ENCODE measurements around the gene OTUD4.

The OTUD4 gene

DNA sequence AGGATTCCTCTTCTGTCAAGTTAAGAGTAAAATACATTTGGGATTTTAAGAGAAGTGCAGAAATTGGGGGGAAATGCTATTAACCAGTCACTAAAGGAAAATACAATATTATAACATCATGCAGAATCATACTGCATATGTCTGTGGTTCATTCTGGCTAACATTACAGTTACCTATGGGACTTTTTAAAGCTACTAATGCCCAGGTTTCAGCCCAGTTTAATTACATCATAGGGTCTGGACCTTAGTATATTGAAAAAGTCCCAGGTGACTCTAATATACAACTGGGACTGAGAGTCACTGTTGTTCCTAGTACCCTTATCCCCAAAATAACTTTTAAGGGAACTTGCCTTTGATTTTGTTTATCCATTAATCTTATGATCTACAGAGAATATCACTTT lies 72.3 kb downstream of the OTUD4 start:
- DNase-seq, result no peak

DNA sequence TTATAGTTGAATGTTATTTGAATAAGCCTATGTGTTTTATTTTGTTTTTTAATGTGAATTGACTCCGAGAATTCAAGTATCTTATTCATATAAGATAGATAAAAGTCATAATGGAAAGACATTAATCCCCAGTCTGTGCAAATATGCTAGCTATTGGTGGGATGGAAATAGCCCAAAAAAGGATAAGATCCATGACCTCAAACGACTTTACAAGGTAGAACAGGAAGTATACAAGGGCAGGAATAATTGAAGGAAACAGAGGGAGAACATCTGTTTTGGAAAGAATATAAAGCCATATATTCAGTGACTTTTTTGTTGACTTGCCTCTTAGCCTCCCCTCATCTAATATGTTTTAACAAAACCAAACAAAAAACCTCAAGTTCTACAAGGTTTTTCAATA lies 73.3 kb downstream of the OTUD4 start:
- no peak for DNase-seq

DNA sequence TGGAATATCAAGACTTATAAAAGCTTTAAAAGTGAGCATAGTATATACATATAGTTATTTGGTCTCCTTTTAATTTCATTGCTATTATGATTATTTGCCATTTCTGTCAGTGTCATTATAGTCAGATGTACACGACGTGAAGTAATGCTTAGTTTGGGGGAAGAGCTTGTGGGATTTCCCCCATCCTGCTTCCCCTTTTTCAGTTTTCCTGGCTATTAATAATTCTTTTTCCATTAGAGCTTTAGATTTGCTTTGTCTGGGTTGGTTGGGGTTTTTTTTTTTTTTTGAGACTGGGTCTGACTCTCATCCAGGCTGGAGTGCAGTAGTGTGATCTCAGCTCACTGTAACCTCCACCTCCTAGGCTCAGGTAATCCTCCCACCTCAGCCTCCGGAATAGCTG lies 76.9 kb downstream of the OTUD4 start:
- no peak for DNase-seq

DNA sequence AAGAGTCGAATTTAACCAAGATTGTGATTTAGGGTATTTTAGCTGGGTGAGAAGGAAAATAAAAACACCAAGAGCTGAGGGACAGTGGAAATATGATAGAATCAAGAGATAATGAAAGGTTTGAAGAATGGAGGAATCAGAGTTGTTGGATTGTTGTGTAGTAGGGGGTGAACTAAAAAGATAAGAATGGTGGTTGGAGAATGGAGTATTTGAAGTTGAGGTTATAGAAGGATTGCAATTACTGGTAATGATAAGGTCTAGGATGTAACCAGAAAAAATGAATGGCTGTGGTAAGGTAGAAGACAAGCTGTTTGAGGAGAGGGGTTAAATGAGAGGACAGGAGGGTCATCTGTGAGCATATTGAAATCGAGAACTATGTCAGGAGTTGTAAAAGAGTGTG lies 77.8 kb downstream of the OTUD4 start:
- DNase-seq, result no peak

DNA sequence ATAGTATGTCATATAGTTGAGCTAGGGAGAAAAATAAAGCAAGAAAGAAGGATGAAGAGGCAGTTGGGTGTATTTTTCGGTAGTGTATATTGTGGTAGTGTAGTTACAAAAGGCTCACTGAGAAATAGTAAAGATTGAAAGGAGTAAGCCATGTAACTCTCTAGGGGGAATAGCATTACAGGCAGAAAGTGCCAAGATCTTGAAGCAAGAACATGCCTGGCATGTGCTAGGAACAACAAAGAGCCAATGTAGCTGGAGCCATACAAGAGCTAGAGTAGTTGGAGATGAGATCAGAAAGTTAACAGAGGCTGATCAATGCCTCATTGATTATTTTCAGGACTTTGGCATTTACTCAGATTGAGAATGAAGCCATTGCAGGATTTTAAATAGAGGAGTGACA lies 79.3 kb downstream of the OTUD4 start:
- DNase-seq, result no peak

DNA sequence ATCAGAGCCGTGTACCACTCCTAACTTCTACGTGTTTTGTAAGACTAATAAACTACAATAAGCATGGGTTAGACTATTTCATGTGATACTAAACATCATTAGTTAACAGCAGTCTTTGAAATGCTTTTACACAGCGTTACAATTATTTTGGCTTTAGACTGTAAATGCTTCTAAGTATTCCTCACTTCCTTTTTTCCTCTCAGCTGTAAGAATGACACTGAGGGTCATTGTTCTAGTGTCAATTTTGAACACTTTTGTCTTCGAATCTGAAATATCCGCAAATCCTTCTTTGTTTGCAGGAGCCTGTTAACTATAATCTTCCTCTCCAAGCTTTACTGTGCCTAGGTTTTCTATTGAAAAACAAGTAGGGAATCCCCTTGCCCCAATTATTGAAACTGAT lies 80.7 kb downstream of the OTUD4 start:
- DNase-seq, result peak; percentile 10

DNA sequence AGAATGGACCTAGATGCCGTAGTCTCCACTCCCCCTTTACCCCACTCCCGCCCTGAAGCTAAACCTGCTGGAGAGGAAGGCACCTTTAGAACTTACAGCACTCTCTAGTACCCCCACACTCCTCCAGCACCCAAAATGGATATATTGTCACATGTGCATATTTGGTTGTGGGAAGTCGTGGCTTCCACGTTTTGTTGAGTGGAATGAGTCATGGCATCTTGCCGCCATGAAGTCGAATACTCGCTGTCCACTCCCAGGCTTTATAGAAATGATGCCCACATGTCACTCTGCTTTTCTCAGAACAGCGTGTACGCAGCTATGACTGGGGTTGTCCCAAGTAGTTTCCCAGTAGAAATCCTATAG lies 81.7 kb downstream of the OTUD4 start:
- peak; percentile 59 for DNase-seq

DNA sequence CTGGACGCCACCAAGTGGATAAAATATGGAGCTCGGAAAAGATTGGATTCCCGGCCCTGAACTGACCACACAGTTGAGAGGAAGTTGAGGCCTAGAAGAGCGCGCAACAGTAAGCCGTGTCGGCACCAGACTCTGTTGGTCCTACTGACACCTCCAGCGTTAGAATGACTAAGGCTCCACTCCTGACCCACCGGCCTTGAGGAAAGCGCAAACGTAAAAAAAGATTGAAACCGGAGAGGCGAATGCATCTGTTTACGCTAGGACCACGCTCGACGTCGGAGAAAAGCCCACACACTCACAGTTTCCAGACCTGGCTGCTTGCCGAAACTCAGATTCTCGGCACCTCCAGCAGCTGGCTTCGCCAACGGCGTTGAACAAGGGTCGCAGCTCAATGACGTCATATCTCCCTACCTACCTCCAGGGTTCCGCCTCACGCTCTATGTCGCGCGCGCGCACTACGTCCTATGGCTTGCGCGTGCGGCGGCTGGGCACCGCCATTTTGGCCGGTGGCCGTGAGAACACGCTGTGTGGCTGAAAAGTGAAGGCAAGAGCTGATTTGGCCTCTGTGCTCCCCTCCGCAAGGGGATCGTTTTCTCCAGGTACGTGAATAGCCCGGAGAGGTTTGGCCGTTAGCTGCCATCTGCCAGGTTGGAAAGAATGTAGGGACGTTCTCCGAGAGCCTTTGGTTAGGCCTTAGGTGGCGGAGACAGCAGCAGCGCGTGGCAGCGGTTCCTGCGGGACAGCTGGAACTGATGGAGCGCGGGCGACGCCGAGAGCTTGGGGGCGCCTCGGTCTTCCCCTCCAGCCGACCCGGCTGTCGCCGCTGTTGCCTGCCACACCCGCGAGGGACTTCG lies 82.3 kb downstream of the OTUD4 start, which contains the start of the genes ABCE1 and ANAPC10:
Gene ABCE1, plus strand, starts transcription at position 491 of the 854 bp plus-strand sequence. CDS start 6,102 bp downstream, outside the sequence.
Gene ANAPC10, minus strand, starts transcription at position 376 of the 854 bp plus-strand sequence. CDS start 2,097 bp downstream, outside the sequence.
- peak; percentile 96 for DNase-seq

DNA sequence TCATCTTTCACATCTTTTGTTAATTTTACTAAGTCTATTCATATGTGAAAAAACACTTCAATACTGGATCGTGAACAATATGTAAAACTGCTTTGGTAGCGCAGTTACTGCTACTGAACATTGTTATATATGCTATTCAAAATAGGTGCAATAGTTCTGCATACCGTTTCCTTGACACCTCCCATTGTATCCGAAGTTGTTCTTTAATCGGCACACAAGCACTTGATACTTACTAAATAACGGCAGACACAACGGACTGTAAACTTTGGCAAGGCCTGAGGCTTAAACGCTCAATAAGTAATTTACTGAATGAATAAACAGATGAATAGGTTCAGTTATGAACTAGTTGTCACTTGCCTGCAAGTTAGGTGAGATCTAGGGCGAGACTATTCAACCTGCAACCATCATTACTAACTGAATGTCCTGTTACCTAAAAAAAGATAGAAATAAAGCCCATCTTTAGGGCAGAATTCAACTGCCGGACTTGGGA lies 83.0 kb downstream of the OTUD4 start:
- peak; percentile 11 for DNase-seq

DNA sequence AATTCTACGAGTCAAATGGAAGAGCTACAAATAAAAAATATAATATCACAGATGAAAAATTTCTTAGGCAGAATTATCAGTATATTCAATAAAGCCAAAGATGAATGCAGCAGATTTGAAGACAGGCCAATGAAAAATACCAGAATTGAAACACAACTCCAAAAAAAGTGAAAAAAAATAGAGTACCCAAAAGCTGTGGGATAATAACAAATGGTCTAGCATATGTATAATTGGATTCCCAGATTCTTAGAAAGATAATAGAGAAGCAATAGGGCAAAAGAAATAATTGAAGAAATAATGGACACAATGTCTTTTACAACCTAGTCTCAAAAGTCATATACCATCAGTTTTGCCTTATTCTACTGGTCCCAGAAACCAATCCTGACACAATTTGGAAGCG lies 86.8 kb downstream of the OTUD4 start:
- DNase-seq, result no peak

DNA sequence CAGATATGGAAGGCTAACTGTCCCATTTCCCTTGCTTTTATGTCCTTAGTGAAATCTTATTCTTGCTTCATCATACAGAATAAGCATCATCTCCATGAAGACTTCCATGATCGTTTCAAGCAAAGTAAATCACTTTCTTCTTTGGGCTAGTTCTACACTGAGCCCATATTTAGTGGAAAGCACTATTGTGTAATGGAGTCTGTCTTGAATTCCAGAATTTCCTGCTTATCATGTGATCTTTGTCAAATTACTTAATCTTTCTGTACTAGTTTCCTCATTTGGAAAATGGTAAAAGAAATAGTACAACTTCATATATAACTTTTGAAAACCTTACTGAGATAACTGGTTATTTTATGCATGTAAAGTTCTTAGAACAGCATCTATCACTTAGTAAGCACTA lies 90.0 kb downstream of the OTUD4 start:
- DNase-seq, result no peak

DNA sequence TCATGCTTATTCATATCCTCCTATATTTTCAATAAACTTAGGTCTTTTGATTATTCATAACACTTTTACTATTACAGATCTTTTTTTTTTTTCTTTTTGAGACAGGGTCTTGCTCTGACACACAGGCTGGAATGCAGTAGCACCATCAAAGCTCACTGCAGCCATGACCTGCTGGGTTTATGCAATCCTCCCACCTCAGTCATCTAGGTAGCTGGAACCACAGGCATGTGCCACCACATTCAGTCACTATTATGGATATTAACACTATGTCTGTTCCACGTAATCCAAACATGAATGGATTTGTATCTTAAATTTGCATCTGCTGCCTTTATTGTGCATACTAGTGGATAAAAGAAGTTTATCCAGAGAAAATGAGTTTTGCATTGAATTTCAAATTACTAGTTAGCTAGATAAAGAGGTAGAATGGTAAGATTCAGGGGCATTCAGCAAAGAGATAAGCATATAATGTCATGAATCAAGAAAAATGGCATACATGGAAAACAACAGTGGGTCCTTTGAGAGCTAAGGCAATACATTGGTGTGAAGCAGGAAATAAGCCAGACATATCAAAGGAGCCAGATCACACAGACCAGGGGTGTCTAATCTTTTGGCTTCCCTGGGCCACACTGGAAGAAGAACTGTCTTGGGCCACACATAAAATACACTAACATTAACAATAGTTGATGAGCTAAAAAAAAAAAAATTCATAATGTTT lies 96.3 kb downstream of the OTUD4 start:
- DNase-seq, result no peak
